Glomerular visceral epithelial cell (primary cell): ENCODE measurements around the gene ZFHX3.

ENCODE experiments used
- DNase-seq: peaks from one replicate; pipeline ENCODE4 v3.0.0-alpha.2; 2016; ENCODE audit errors: extremely low spot score

The ZFHX3 gene

GRCh38 chr16:72909196-72909595 lies 138.7 kb downstream of the ZFHX3 start:
- DNase-seq = no peak

- DNase-seq = no peak
Measured at GRCh38 chr16:72908362-72909167, 139.4 kb downstream of the ZFHX3 start.

GRCh38 chr16:72905581-72905980 lies 142.3 kb downstream of the ZFHX3 start:
- DNase-seq = peak; percentile 56

- no peak for DNase-seq
Measured at GRCh38 chr16:72903176-72903575, 144.8 kb downstream of the ZFHX3 start.

DNA sequence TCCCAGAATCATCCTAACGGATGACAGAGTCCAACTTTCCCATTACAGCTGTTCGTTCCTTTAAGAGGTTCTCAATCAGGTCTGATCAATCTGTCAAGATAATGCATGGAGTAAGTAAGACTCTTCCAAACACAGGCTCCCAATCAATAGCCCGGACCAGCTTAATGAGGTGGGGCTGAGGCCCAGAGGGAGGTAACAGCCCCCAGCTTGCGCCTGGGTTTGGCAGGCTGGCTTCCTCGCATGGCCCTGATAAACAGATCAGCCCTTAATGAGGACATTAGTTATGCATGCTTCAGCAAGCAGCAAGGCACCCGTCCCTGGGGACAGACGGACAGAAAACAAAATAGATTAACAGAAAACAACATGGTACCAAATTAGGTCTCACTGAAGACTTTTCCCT lies 145.7 kb downstream of the ZFHX3 start:
- DNase-seq = no peak

GRCh38 chr16:72901000-72901627 lies 146.8 kb downstream of the ZFHX3 start:
- no peak for DNase-seq

- no peak for DNase-seq
Measured at GRCh38 chr16:72898216-72898825, 149.6 kb downstream of the ZFHX3 start.

GRCh38 chr16:72897707-72898106 lies 150.2 kb downstream of the ZFHX3 start:
- DNase-seq = no peak

- DNase-seq = no peak
Measured at GRCh38 chr16:72896485-72897118, 151.3 kb downstream of the ZFHX3 start.

DNA sequence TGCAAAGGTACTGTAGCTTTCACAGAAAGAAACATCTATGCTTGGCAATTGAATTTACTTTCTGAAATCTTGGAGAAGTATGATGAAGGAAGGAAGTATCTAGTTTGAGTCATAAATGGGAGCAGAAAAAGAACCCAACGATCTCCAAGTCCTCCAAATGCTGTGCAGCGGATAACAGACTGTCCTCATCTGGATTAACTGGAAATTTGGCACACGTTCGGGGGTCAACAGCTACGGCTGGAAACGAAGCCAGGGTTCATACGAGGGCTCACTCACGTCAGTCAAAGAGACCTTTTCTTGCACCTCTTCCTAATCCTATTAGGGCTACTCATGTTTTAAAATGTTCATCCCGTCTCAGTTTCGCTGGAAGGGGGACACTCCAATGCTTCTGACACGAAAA lies 152.0 kb downstream of the ZFHX3 start:
- no peak for DNase-seq

- DNase-seq = no peak
Measured at GRCh38 chr16:72894293-72895151, 153.4 kb downstream of the ZFHX3 start.

GRCh38 chr16:72891291-72892227 lies 156.4 kb downstream of the ZFHX3 start:
- no peak for DNase-seq

DNA sequence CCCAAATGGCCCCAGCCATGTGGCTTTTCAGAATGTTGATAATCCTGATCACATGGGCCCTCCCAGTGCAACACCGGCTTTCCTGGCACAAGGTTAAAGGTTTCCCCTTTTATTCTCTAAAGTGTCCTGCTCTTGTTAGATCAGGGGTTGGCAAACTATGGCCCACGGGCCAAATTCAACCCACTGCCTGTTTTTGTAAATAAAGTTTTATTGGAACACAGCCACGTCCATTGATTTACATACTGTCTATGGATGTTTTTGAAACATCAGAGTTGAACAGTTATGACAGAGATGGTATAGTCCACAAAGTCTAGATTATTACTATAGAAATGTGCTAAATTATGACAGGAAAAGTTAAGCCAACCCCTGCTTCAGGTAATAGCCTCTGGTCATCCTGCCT lies 157.3 kb downstream of the ZFHX3 start:
- DNase-seq = no peak

DNA sequence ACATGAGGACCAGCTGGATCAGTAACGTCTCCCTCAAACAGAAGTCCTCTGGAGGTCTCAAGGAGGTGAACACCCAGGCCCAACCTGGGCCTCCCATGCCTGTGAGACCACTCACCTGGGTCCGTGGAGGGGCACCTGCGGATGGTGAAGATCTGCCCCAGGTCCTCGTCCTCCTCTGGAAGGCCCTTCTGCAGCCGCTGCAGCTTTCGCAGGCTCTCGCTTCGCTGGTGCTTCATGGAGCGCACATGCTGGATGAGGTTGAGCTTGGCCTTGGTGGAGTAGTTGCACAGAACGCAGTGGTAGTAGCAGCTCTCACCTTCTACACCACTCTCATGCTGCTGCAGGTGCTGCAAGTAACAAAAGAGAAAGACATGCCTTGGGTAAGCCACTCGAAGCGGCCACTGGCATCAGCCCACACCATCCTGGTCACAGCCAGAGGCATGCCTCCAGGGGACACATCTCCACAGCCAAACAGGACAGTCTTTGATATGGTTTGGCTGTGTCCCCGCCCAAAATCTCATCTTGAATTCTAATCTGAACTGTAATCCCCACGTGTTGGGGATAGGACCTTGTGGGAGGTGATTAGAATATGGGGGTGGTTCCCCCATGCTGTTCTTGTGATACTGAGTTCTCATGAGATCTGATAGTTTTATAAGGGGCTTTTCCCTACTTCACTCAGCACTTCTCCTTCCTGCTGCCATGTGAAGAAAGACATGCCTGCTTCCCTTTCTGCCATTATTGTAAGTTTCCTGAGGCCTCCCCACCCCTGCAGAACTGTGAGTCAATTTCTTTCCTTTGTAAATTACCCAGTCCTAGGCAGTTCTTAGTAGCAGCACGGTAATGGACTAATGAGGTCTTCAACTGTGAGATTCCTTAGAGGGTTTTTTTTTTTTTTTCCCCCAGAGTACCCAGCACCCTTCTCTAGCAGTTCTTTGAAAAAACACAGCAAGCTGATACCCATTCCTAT lies 158.0 kb downstream of the ZFHX3 start:
- DNase-seq = no peak

DNA sequence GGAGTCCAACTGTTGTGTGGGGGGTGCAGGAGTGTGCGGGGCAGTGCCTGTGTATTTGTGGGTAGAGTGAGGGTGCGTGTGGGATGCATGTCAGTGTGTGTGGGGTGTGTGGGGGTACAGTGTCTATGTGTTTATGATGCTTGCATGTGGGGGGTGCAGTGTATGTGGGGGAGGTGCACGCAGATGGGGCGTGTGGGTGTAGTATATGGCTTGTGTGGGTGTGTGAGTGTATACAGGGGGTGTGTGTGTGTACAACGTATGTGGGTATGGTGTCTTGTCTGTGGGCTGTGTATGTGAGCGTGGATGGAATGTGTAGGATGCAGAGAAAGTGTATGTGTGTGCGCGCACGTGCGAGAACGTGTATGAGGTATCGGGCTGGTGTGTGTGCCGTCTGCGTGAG lies 160.4 kb downstream of the ZFHX3 start:
- no peak for DNase-seq

DNA sequence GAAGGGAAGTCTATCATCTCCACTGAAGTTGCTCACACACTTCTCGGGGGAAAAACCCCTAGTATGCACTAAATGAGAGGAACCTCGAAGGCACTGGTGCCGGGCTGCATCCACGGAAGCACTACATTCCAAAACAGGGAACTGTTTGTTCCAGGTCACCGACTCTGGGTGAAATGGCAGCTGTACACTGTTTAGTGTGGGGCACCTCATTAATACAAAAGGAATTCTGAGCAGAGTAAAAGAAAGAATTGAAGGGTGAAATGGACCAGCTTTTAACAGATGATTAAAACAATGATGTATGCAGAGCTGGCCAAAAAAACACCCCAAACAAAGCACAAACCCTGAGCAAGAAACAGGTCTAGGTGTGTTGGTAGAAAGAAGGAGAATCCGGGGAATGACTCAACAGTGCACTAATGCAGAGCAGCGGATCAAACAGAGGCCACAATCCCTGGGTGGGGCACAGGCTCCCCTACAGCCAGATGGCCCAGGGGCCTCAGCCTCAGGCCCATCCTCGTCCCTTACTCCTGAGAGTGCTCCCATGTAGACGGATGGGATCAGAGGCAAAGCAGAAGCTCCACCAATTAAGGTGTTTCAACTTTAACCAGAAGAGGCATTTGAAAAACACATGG lies 161.5 kb downstream of the ZFHX3 start:
- no peak for DNase-seq

- no peak for DNase-seq
Measured at GRCh38 chr16:72884573-72884972, 163.4 kb downstream of the ZFHX3 start.

DNA sequence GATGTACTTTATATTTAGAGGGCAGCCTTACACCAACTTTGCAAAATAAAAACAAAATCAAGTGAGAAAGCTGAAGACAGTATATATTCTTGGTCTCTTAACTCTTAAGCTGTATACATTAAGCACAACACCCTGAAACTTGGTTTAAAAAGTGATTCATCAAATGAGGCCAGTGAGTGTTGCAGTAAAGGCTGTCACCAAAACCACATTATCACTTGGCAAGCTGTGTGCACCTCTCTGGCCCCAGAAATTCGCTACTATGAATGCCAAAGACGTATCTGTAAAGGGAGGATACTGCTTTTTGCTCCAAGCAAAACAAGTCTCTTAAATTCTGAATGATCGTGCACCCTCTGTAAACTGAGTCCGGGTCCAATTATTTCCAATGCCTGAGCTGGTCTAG lies 163.9 kb downstream of the ZFHX3 start:
- peak; percentile 24 for DNase-seq

- DNase-seq = no peak
Measured at GRCh38 chr16:72879846-72880245, 168.1 kb downstream of the ZFHX3 start.
